Prostate gland (tissue), 2 donors: Measurements from ENCODE around the gene PRR7.

Experiments used
- POLR2AphosphoS5 ChIP-seq: sonication (generic); formaldehyde crosslinking; IDR thresholded peaks from one replicate; pipeline ENCODE4 v1.6.1; 2017; ENCODE audit warnings: antibody characterized with exemption
- TF ChIP-seq, protein P1 (sequence below), 4 experiments: fragments of 200-600 bp in 2 of 4; fragments of 450-650 bp in 2 of 4; sonication (generic) in 2 of 4; IDR thresholded peaks; 1 replicate in 3 of 4; 2 replicates in 1 of 4; pipeline ENCODE4 v1.5.1; 2016 to 2019; ENCODE audit warnings: antibody characterized with exemption in 4 of 4, mild to moderate bottlenecking in 2 of 4, moderate library complexity in 2 of 4

DNA sequence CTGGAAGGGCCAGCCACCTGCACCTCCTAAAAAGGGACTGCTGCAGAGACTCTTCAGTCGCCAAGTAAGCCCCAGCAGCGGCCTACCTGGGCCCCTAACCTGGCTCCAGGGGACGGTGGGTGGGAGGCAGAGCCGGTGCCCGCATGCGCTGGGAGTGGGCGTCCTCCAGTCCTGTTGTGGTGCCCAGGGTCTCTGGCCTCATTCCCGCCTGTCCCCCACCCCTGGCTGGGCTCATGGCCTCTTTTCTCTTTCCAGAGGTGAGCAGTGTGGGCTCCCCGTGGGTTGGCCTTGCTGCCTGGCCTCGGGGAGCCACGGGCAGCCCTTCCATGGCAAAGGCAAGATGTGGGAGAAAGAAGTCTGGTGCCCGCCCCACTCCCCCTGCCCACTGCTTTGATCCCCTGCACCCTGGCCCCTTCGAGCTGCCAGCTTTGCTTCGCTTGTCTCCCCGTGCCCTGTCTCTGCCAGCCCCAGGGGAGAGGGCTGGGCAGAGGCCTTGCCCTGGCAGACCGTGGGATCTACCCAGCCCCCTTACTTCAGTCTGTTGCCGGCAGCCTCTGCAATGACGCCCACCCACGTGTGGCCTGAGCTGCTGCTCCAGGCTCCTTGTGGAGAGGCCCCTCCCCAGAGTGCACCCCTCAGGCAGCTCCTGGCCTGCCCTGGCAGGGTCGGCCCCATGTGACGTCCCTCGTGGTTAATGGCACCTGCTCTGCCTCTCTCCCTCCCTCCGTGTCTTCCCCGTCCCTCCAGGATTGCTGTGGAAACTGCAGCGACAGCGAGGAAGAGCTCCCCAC, 5.4 kb upstream of the PRR7 start:
- TF ChIP-seq, protein P1, sequence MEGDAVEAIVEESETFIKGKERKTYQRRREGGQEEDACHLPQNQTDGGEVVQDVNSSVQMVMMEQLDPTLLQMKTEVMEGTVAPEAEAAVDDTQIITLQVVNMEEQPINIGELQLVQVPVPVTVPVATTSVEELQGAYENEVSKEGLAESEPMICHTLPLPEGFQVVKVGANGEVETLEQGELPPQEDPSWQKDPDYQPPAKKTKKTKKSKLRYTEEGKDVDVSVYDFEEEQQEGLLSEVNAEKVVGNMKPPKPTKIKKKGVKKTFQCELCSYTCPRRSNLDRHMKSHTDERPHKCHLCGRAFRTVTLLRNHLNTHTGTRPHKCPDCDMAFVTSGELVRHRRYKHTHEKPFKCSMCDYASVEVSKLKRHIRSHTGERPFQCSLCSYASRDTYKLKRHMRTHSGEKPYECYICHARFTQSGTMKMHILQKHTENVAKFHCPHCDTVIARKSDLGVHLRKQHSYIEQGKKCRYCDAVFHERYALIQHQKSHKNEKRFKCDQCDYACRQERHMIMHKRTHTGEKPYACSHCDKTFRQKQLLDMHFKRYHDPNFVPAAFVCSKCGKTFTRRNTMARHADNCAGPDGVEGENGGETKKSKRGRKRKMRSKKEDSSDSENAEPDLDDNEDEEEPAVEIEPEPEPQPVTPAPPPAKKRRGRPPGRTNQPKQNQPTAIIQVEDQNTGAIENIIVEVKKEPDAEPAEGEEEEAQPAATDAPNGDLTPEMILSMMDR (IDR thresholded peaks at IDR 0.05): no peak
- no peak for TF ChIP-seq POLR2AphosphoS5
